H1 (cell line): ENCODE data around the gene C1orf74. TPM values are rescaled to one million over a fixed set of nuclear protein-coding genes. Genes with fewer than 3 reads are reported as not detected.

Experiments
- GABPA ChIP-seq: IDR thresholded peaks from 2 replicates; pipeline ENCODE4 v1.6.1; 2011; ENCODE audit warnings: mild to moderate bottlenecking, low read length, moderate library complexity, borderline replicate concordance; ENCODE audit not compliant: insufficient read depth
- polyA plus RNA-seq, 7 experiments: library from polyadenylated mRNA; depleted of rRNA in 3 of 7; stranded (reverse) in 5 of 7; unstranded in 2 of 7; fragments of >200 nt in 5 of 7; fragments of 200-250 nt in 2 of 7; gene quantifications; 1 replicate in 5 of 7; 2 replicates in 1 of 7; 4 replicates in 1 of 7; pipeline versions ENCODE4 v1.2.1 to v1.2.3, GENCODE V29; 2011 to 2013; ENCODE audit warnings: missing spikeins in 2 of 7, mixed read lengths in 2 of 7
- total RNA-seq: library from RNA; stranded (reverse); fragmentation: NEBNext Ultra II Directional; extraction: Animal tissue kit (Norgen Biotek cat#: 25700); gene quantifications from 2 replicates; pipeline ENCODE4 v1.2.1, GENCODE V29; 2021

C1orf74 gene
- total and polyA plus RNA-seq, 2 of the 8 experiments (the other 6 are each of a cell fraction or from before 2014, with no cell fraction given), result 3.1 to 3.9 TPM

DNA sequence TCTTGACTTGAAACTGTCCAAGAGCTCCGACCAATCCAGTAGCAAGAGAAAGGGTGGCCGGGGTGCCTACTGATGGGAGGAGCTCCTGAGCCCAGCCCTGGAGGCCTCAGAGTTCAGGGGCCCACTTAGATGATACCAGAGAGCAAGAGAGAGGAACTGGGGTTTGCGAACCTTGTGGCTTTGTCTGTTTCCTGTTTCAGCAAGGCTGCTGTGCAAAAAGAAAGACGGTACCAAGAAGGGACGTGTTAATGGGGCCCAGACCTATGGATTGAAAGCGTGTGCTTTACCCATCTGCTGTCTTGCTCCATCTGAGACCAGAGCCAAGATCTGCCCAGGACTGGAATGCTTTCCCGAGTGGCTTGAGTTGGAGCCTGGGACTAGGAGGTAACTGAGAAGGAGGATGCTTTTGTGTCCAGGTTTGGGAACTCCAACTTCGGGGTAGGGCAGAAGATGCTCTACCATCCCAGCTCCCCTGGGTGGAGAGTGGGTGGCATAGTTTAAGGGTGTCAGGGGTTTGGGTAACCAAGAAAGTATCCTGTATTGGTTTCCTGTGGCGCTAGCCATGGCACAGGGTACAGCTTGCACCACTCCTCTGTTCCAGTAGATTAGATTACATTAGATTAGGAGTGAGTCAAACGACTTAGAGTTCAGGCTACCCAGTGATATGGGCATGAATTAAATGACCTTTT, 28.3 kb downstream of the C1orf74 start, which contains the start of gene TRAF3IP3 (continued):
- no peak for TF ChIP-seq GABPA
